NCI-H748 (cell line): ENCODE data around the gene PHOX2B.
A peak's percentile ranks its signal among the peaks of the same experiment; 100 is the strongest.
"Not testable (repeated sequence)": the region's sequence is repeated elsewhere in the genome, so short reads cannot be mapped to it uniquely, and the experiment has no call there.

Experiments
- DNase-seq: peaks from one replicate; lab custom pipeline; 2025; ENCODE audit not compliant: unreplicated experiment; lab: John Stamatoyannopoulos, UW

Gene PHOX2B

GRCh38 chr4:41713768-41714167, 34.8 kb downstream of the PHOX2B start:
- DNase-seq, result no peak

- no peak for DNase-seq
Measured at GRCh38 chr4:41712425-41712824, 36.1 kb downstream of the PHOX2B start.

- DNase-seq, result not testable (repeated sequence)
Measured at GRCh38 chr4:41711654-41712053, 36.9 kb downstream of the PHOX2B start.

- DNase-seq, result peak; percentile 61
Measured at GRCh38 chr4:41709844-41710481, 38.6 kb downstream of the PHOX2B start.

GRCh38 chr4:41703785-41704184, 44.7 kb downstream of the PHOX2B start:
- DNase-seq, result no peak

- no peak for DNase-seq
Measured at GRCh38 chr4:41702770-41703169, 45.8 kb downstream of the PHOX2B start.

GRCh38 chr4:41701983-41702382, 46.5 kb downstream of the PHOX2B start:
- DNase-seq, result no peak

GRCh38 chr4:41696763-41697162, 51.8 kb downstream of the PHOX2B start:
- DNase-seq, result no peak

GRCh38 chr4:41696131-41696530, 52.4 kb downstream of the PHOX2B start:
- no peak for DNase-seq
